WTC11 (cell line): Measurements from ENCODE around the gene CABLES1. TPM values are rescaled to one million over a fixed set of nuclear protein-coding genes. Genes with fewer than 3 reads are reported as not detected.

Experiments
- ATAC-seq: fragments of 200-7000 bp; cut with Tn5 transposase; 2 replicates; pipeline ENCODE4 v1.10.0; 2021; ENCODE audit warnings: mild to moderate bottlenecking, moderate library complexity
- CTCF ChIA-PET: fragments of 300-600 bp; sonication (Branson Sonifier 250); formaldehyde crosslinking; loops from one replicate; lab custom pipeline; 2021; ENCODE audit warnings: antibody characterized with exemption; lab: Charles Lee
- POLR2A ChIA-PET: fragments of 350-600 bp; sonication (Branson Sonifier 250); formaldehyde crosslinking; loops from one replicate; lab custom pipeline; 2021; ENCODE audit warnings: antibody characterized with exemption; lab: Charles Lee
- DNase-seq: peaks from one replicate; pipeline ENCODE4 v3.0.0; 2021; ENCODE audit warnings: low spot score
- H3K27ac Mint-ChIP-seq: 2 replicates; pipeline ENCODE4 v1.8.0; 2021; ENCODE audit warnings: mixed read lengths
- H3K27me3 Mint-ChIP-seq: 2 replicates; pipeline ENCODE4 v1.8.0; 2021; ENCODE audit warnings: low read depth, mild to moderate bottlenecking, moderate library complexity, mixed read lengths
- H3K36me3 Mint-ChIP-seq: 2 replicates; pipeline ENCODE4 v1.8.0; 2021; ENCODE audit warnings: mixed read lengths
- H3K4me1 Mint-ChIP-seq: 2 replicates; pipeline ENCODE4 v1.8.0; 2022; ENCODE audit warnings: mixed read lengths
- H3K4me3 Mint-ChIP-seq: 2 replicates; pipeline ENCODE4 v1.8.0; 2021; ENCODE audit warnings: mild to moderate bottlenecking, moderate library complexity, mixed read lengths
- H3K9me3 Mint-ChIP-seq: 2 replicates; pipeline ENCODE4 v1.8.0; 2021; ENCODE audit warnings: mixed read lengths
- ELF4 ChIP-seq: sonication (generic); formaldehyde crosslinking; IDR thresholded peaks from 2 replicates; pipeline ENCODE4 v1.8.1; 2022; ENCODE audit warnings: low read depth, mild to moderate bottlenecking, moderate library complexity, missing genetic modification reagents
- EMX1 ChIP-seq: fragments of 250-450 bp; sonication (Bioruptor Pico); IDR thresholded peaks from 2 replicates; pipeline ENCODE4 v1.8.0; 2021; ENCODE audit warnings: mild to moderate bottlenecking
- ESRRA ChIP-seq: sonication (generic); formaldehyde crosslinking; IDR thresholded peaks from 2 replicates; pipeline ENCODE4 v1.8.1; 2022; ENCODE audit warnings: mild to moderate bottlenecking, missing genetic modification reagents, borderline replicate concordance
- FOXK1 ChIP-seq: sonication (generic); formaldehyde crosslinking; IDR thresholded peaks from 2 replicates; pipeline ENCODE4 v1.8.0; 2022; ENCODE audit warnings: mild to moderate bottlenecking, moderate library complexity, missing genetic modification reagents
- HMGA2 ChIP-seq: fragments of 250-450 bp; sonication (Bioruptor Pico); IDR thresholded peaks from 2 replicates; pipeline ENCODE4 v1.4.0; 2021; ENCODE audit warnings: mild to moderate bottlenecking, moderate library complexity
- IRF1 ChIP-seq: sonication (generic); formaldehyde crosslinking; IDR thresholded peaks from 2 replicates; pipeline ENCODE4 v1.8.0; 2023; ENCODE audit warnings: missing genetic modification reagents
- NR2C2 ChIP-seq: sonication (generic); formaldehyde crosslinking; IDR thresholded peaks from 2 replicates; pipeline ENCODE4 v1.8.0; 2022; ENCODE audit warnings: mild to moderate bottlenecking, missing genetic modification reagents
- RORB ChIP-seq: fragments of 250-450 bp; sonication (Bioruptor Pico); IDR thresholded peaks from 2 replicates; pipeline ENCODE4 v1.9.0; 2021; ENCODE audit warnings: mild to moderate bottlenecking
- STAT6 ChIP-seq: sonication (generic); formaldehyde crosslinking; conservative IDR thresholded peaks from 2 replicates; pipeline ENCODE4 v1.8.1; 2023; ENCODE audit warnings: mild to moderate bottlenecking, low read depth, missing genetic modification reagents, moderate library complexity
- TEAD1 ChIP-seq: sonication (generic); formaldehyde crosslinking; IDR thresholded peaks from 2 replicates; pipeline ENCODE4 v1.8.0; 2022; ENCODE audit warnings: mild to moderate bottlenecking, missing genetic modification reagents
- total RNA-seq: library from RNA; stranded (reverse); gene quantifications from 3 replicates; pipeline ENCODE4 v1.2.3, GENCODE V29; 2021
- TF ChIP-seq, protein P1 (sequence below): sonication (generic); formaldehyde crosslinking; IDR thresholded peaks from 2 replicates; pipeline ENCODE4 v1.8.0; 2023; ENCODE audit warnings: mild to moderate bottlenecking, missing genetic modification reagents
- TF ChIP-seq, protein P2 (sequence below): sonication (generic); formaldehyde crosslinking; IDR thresholded peaks from 2 replicates; pipeline ENCODE4 v1.8.1; 2023; ENCODE audit warnings: mild to moderate bottlenecking, missing genetic modification reagents, borderline replicate concordance
- TF ChIP-seq, protein P3 (sequence below): sonication (generic); formaldehyde crosslinking; IDR thresholded peaks from 2 replicates; pipeline ENCODE4 v1.8.0; 2022; ENCODE audit warnings: mild to moderate bottlenecking, missing genetic modification reagents
- TF ChIP-seq, protein P4 (sequence below): sonication (generic); formaldehyde crosslinking; IDR thresholded peaks from 2 replicates; pipeline ENCODE4 v1.8.1; 2022; ENCODE audit warnings: mild to moderate bottlenecking, missing genetic modification reagents, moderate library complexity, borderline replicate concordance

CABLES1 gene
- total RNA-seq, 1 experiment from 2014 or later, result 17.0 TPM

GRCh38 chr18:23136326-23137096 lies 1.2 kb downstream of the CABLES1 start (continued):
- TF ChIP-seq NR2C2 (CRISPR knock-in tag), result no peak
- TF ChIP-seq, protein P1, sequence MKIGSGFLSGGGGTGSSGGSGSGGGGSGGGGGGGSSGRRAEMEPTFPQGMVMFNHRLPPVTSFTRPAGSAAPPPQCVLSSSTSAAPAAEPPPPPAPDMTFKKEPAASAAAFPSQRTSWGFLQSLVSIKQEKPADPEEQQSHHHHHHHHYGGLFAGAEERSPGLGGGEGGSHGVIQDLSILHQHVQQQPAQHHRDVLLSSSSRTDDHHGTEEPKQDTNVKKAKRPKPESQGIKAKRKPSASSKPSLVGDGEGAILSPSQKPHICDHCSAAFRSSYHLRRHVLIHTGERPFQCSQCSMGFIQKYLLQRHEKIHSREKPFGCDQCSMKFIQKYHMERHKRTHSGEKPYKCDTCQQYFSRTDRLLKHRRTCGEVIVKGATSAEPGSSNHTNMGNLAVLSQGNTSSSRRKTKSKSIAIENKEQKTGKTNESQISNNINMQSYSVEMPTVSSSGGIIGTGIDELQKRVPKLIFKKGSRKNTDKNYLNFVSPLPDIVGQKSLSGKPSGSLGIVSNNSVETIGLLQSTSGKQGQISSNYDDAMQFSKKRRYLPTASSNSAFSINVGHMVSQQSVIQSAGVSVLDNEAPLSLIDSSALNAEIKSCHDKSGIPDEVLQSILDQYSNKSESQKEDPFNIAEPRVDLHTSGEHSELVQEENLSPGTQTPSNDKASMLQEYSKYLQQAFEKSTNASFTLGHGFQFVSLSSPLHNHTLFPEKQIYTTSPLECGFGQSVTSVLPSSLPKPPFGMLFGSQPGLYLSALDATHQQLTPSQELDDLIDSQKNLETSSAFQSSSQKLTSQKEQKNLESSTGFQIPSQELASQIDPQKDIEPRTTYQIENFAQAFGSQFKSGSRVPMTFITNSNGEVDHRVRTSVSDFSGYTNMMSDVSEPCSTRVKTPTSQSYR (CRISPR knock-in tag), result no peak
- TF ChIP-seq EMX1 (CRISPR knock-in tag), result no peak

DNA sequence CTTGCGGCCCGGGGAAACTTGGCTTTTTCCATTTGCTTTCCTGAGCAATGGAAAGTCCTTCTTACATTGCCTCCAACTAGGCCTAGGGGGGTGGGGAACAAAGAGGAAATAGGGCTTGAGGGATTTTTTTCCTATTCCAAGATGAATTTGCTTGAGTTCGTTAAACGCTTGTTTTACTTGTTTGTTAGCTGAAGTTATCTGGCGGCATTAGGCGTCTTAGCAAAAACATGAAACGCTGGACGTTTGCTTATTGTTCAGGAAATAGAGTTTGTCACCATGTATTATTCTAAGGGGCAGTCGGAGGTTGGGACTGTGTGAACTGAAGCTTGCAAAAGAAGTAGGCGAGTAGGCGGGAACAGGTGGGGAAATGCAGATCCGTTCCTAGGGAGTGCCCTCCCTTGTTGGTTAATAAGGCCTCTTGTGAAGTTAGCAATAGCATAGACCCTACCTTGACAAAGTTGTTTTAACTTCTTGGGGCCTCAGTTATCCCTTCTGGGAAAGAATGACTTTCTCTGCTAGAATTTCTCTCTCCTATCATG lies 1.9 kb downstream of the CABLES1 start:
- peak overlapping the region; percentile 83 for H3K4me3 Mint-ChIP-seq
- H3K9me3 Mint-ChIP-seq, result no peaks in the 10 kb centered on the region
- H3K27ac Mint-ChIP-seq, result peak overlapping the region; percentile 78
- TF ChIP-seq ELF4 (no peak), HMGA2 (CRISPR knock-in tag) (no peak)
- TF ChIP-seq, protein P2, sequence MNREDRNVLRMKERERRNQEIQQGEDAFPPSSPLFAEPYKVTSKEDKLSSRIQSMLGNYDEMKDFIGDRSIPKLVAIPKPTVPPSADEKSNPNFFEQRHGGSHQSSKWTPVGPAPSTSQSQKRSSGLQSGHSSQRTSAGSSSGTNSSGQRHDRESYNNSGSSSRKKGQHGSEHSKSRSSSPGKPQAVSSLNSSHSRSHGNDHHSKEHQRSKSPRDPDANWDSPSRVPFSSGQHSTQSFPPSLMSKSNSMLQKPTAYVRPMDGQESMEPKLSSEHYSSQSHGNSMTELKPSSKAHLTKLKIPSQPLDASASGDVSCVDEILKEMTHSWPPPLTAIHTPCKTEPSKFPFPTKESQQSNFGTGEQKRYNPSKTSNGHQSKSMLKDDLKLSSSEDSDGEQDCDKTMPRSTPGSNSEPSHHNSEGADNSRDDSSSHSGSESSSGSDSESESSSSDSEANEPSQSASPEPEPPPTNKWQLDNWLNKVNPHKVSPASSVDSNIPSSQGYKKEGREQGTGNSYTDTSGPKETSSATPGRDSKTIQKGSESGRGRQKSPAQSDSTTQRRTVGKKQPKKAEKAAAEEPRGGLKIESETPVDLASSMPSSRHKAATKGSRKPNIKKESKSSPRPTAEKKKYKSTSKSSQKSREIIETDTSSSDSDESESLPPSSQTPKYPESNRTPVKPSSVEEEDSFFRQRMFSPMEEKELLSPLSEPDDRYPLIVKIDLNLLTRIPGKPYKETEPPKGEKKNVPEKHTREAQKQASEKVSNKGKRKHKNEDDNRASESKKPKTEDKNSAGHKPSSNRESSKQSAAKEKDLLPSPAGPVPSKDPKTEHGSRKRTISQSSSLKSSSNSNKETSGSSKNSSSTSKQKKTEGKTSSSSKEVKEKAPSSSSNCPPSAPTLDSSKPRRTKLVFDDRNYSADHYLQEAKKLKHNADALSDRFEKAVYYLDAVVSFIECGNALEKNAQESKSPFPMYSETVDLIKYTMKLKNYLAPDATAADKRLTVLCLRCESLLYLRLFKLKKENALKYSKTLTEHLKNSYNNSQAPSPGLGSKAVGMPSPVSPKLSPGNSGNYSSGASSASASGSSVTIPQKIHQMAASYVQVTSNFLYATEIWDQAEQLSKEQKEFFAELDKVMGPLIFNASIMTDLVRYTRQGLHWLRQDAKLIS (CRISPR knock-in tag), result 0 out of 2 replicates have a peak, but pooled peaks have one; percentile 27
- CTCF ChIA-PET, result interaction anchor here (0.8 to 2.9 kb wide), 5 partner anchors 32 to 242 kb away, joined by 3 to 14 read pairs (median 4); no protein-coding TSS in a partner anchor
- POLR2A ChIA-PET, result interaction anchor here (1.0 to 2.9 kb wide), 2 partner anchors 19 to 32 kb away, joined by 3 to 10 read pairs; no protein-coding TSS in a partner anchor
- H3K4me1 Mint-ChIP-seq, result peaks cover 60% of the 10 kb centered on the region
- ATAC-seq (peak; percentile 12; the same call in 1 of the 2 replicates), DNase-seq (no peak)
- no peaks in the 10 kb centered on the region; the same call in 1 of the 2 replicates for H3K27me3 Mint-ChIP-seq
- H3K36me3 Mint-ChIP-seq, result peaks cover 7% of the 10 kb centered on the region

DNA sequence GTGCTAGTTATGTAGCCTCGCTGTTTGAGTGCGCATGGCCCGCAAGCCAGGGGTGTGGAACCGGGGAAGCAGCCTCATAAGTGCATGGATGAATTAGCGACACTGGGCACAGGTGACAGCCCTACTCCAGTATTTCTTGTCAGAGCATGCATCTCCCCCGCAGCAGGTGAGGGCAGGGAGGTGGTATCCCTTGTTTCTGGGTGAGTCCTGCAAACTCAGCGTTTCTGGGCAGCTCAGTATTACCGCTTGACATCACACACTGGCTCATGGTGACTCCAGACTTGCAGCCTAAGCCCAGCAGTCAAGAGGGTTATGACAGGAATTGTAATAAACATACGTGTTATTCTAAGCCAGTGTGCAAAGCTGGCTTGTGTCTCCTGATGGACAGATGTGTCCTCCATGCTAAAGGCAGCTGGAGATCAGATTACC lies 2.5 kb downstream of the CABLES1 start:
- POLR2A ChIA-PET, result interaction anchor here (1.0 to 2.9 kb wide), 2 partner anchors 18 to 32 kb away, joined by 3 to 10 read pairs; no protein-coding TSS in a partner anchor
- H3K27ac Mint-ChIP-seq, result peak overlapping the region; percentile 58
- TF ChIP-seq TEAD1, result no peak
- no peaks in the 10 kb centered on the region for H3K9me3 Mint-ChIP-seq
- no peak for ATAC-seq
- peaks cover 59% of the 10 kb centered on the region for H3K4me1 Mint-ChIP-seq
- no peak for DNase-seq
- peak overlapping the region; percentile 83 for H3K4me3 Mint-ChIP-seq
- peaks cover 7% of the 10 kb centered on the region for H3K36me3 Mint-ChIP-seq
- CTCF ChIA-PET, result interaction anchor here (0.8 to 2.9 kb wide), 5 partner anchors 31 to 242 kb away, joined by 3 to 14 read pairs (median 4); no protein-coding TSS in a partner anchor
- no peaks in the 10 kb centered on the region; the same call in 1 of the 2 replicates for H3K27me3 Mint-ChIP-seq

DNA sequence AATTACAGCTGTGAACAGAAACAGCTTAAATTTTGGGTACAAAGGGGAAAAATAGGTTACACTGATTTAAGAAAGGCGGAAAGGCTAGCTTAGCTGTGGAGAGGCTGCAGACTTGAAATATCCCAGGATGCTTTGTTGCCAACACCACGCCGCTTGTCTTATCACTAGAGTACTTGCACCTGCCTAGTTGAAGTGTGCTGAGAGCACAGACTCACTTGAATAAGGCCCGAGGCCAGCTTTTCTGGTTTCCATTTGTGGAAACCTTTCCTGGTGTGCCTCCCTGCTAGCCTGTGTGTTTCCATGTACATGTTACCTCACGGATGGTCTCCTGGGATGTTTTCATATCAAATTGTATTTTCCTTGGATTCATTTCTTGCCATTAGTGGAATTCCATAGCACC lies 3.2 kb downstream of the CABLES1 start:
- DNase-seq (no peak), ATAC-seq (no peak)
- Mint-ChIP-seq H3K4me3 (peak overlapping the region; percentile 83), H3K4me1 (peaks cover 65% of the 10 kb centered on the region), H3K36me3 (peaks cover 7% of the 10 kb centered on the region), H3K9me3 (no peaks in the 10 kb centered on the region), H3K27ac (no peak overlapping the region; the same call in 1 of the 2 replicates), H3K27me3 (no peaks in the 10 kb centered on the region; the same call in 1 of the 2 replicates)
- ChIA-PET CTCF (interaction anchor here (2.9 kb wide), 1 partner anchor 69 kb away, joined by 14 read pairs; no protein-coding TSS in a partner anchor), POLR2A (no interaction called here)
- no peak for TF ChIP-seq IRF1 (CRISPR knock-in tag)
- TF ChIP-seq RORB, result no peak
- no peak for TF ChIP-seq FOXK1 (CRISPR knock-in tag)
- TF ChIP-seq ESRRA (CRISPR knock-in tag), result no peak
- TF ChIP-seq, protein P3, sequence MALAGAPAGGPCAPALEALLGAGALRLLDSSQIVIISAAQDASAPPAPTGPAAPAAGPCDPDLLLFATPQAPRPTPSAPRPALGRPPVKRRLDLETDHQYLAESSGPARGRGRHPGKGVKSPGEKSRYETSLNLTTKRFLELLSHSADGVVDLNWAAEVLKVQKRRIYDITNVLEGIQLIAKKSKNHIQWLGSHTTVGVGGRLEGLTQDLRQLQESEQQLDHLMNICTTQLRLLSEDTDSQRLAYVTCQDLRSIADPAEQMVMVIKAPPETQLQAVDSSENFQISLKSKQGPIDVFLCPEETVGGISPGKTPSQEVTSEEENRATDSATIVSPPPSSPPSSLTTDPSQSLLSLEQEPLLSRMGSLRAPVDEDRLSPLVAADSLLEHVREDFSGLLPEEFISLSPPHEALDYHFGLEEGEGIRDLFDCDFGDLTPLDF (CRISPR knock-in tag), result no peak
- no peak for TF ChIP-seq STAT6 (CRISPR knock-in tag)
- TF ChIP-seq, protein P4, sequence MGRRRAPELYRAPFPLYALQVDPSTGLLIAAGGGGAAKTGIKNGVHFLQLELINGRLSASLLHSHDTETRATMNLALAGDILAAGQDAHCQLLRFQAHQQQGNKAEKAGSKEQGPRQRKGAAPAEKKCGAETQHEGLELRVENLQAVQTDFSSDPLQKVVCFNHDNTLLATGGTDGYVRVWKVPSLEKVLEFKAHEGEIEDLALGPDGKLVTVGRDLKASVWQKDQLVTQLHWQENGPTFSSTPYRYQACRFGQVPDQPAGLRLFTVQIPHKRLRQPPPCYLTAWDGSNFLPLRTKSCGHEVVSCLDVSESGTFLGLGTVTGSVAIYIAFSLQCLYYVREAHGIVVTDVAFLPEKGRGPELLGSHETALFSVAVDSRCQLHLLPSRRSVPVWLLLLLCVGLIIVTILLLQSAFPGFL (CRISPR knock-in tag), result no peak
